ENCODE results near the gene DMRTC1.
"Not testable (repeated sequence)": the region's sequence is repeated elsewhere in the genome, so short reads cannot be mapped to it uniquely, and the experiment has no call there.

DNA sequence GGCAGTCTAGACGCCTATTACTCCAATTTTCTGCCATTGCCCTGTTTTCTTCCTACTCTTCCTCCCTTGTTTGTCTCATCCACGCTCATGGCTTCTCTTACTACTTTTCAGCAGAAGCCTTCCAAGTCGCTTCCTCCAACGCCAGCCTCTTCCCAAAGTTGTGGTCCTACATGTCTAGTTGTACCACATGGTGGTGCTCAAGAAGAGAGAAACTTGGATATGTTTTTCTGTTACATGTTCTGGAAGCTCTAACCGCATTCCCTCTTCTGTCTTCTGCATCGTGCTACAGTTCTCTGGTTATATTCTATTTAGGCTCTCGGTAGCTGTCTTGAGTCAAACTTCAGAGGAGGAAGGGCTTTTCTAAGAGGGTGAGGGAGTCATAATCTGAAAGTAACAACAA lies 31.2 kb upstream of the DMRTC1 start:
- not testable (repeated sequence) for TF ChIP-seq CTCF (conservative IDR thresholded peaks at IDR 0.05); ZFX (IDR thresholded peaks at IDR 0.05)
